Measurements from ENCODE around the gene FBN1.

Gene FBN1

GRCh38 chr15:48671103-48672022, 25.9 kb upstream of the FBN1 start:
- no peak overlapping the region for H2AFZ ChIP-seq (ENCODE audit: low read depth, low read length)
- H3K36me3 ChIP-seq (ENCODE audit: insufficient read depth, low read length), result no peaks in the 10 kb centered on the region
- no peaks in the 10 kb centered on the region for H3K9me3 ChIP-seq (ENCODE audit: low read length)
- H3K27me3 ChIP-seq (ENCODE audit: insufficient read depth, low read length), result no peaks in the 10 kb centered on the region
- no peaks in the 10 kb centered on the region for H3K4me1 ChIP-seq (ENCODE audit: insufficient read depth, low read length)
- H3K4me3 ChIP-seq (ENCODE audit: low read length), result no peak overlapping the region

- H3K27me3 ChIP-seq (ENCODE audit: insufficient read depth, low read length), result no peaks in the 10 kb centered on the region
- no peaks in the 10 kb centered on the region for H3K36me3 ChIP-seq (ENCODE audit: insufficient read depth, low read length)
- H2AFZ ChIP-seq (ENCODE audit: low read depth, low read length), result no peak overlapping the region
- no peak overlapping the region for H3K4me3 ChIP-seq (ENCODE audit: low read length)
- H3K4me1 ChIP-seq (ENCODE audit: insufficient read depth, low read length), result peaks cover 6% of the 10 kb centered on the region
- H3K9me3 ChIP-seq (ENCODE audit: low read length), result no peaks in the 10 kb centered on the region
Observed at GRCh38 chr15:48667701-48668100, 22.2 kb upstream of the FBN1 start.

DNA sequence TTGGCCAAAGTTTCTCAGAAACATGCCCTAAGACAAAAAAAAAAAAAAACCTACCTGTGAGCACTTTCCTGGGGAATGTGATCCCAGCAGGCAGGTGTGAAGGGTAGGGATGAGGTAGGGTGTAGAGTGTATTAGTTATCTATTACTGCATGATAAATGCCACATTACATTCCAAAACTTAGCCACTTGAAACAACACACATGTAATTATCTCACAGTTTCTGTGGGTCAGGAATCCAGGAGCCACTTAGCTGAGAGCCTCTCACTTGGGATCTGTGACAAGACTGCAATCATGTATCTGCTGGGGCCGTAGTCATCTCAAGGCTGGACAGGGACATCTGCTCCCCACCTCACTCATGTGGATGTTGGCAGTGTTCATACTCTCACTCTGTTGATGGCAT, 18.9 kb upstream of the FBN1 start:
- Histone ChIP-seq H3K27me3 (ENCODE audit: insufficient read depth, low read length) (no peaks in the 10 kb centered on the region), H2AFZ (ENCODE audit: low read depth, low read length) (peak overlapping the region; percentile 21), H3K36me3 (ENCODE audit: insufficient read depth, low read length) (no peaks in the 10 kb centered on the region), H3K4me1 (ENCODE audit: insufficient read depth, low read length) (peaks cover 6% of the 10 kb centered on the region), H3K4me3 (ENCODE audit: low read length) (no peak overlapping the region), H3K9me3 (ENCODE audit: low read length) (no peaks in the 10 kb centered on the region)

DNA sequence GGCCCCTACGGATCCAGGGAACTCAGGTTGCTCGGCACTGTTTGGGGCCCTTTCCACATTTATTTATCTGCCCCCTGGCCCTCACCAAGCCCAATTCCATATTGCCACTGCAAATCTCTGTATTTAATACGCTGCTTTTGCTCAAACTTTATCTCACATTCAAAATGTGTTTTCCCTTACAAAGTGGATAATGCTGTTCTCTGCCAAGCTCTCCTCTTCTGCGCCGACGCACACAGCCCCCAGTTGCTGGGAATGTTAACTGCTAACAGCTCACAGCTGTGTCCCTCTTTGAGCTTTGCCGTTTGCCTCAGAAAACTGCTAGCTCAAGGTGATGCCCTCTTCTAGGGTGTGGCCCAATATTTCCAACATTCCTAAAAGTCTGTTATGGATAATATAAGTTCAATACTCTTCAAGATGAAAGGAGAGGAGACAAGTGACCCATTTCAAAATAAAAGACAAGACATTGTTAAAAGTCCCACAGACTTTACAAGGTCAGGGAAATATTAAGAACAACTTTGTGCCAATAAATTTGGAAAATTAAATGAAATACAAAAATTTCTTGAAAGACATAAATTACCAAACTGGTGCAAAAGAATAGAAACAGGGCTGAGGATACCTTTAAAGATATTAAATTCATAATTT, 12.6 kb upstream of the FBN1 start:
- Histone ChIP-seq H3K27me3 (ENCODE audit: insufficient read depth, low read length) (no peaks in the 10 kb centered on the region), H3K9me3 (ENCODE audit: low read length) (peaks cover 2% of the 10 kb centered on the region), H3K4me3 (ENCODE audit: low read length) (no peak overlapping the region), H3K36me3 (ENCODE audit: insufficient read depth, low read length) (no peaks in the 10 kb centered on the region), H2AFZ (ENCODE audit: low read depth, low read length) (no peak overlapping the region), H3K4me1 (ENCODE audit: insufficient read depth, low read length) (peaks cover 3% of the 10 kb centered on the region)

- H3K4me1 ChIP-seq (ENCODE audit: insufficient read depth, low read length), result peaks cover 3% of the 10 kb centered on the region
- no peak overlapping the region for H2AFZ ChIP-seq (ENCODE audit: low read depth, low read length)
- no peak overlapping the region for H3K4me3 ChIP-seq (ENCODE audit: low read length)
- no peaks in the 10 kb centered on the region for H3K27me3 ChIP-seq (ENCODE audit: insufficient read depth, low read length)
- H3K36me3 ChIP-seq (ENCODE audit: insufficient read depth, low read length), result no peaks in the 10 kb centered on the region
- peaks cover 2% of the 10 kb centered on the region for H3K9me3 ChIP-seq (ENCODE audit: low read length)
Observed at GRCh38 chr15:48654801-48655200, 9.3 kb upstream of the FBN1 start.

DNA sequence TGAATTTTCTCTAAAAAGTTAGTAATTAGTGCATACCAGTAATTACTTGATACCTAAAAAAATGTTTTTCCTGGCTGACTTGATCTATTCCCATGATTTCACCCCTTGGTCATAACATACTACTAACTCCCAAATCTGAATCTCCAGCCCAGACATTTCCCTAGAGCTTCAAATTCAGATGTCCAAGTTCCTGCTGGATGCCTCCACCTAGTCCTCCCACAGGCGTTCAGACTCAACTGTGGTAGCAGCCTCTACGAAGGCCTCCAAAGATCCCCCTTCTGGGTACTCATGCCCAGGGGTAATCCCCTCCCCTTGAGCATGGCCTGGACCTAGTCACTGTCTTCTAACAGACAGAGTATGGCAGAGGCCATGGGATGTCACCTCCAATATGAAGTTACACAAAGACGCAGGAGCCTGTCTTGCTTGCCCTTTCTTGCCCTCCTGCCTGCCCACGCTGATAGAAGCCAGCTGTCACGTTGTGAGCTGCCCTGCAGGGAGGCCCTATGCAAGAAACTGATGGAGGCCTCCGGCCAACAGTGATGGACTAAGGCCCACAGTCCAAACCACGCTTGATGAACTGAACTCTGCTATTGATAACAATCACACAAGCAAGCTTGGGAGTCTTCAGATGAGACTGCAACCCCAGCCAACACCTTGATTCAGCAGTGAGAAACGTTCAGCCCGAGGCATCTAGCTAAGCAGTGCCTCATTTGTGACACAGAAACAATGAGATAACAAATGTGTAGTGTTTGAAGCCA, 8.6 kb upstream of the FBN1 start:
- no peak overlapping the region for H3K4me3 ChIP-seq (ENCODE audit: low read length)
- H2AFZ ChIP-seq (ENCODE audit: low read depth, low read length), result no peak overlapping the region
- no peaks in the 10 kb centered on the region for H3K36me3 ChIP-seq (ENCODE audit: insufficient read depth, low read length)
- peaks cover 2% of the 10 kb centered on the region for H3K9me3 ChIP-seq (ENCODE audit: low read length)
- peaks cover 3% of the 10 kb centered on the region for H3K4me1 ChIP-seq (ENCODE audit: insufficient read depth, low read length)
- H3K27me3 ChIP-seq (ENCODE audit: insufficient read depth, low read length), result no peaks in the 10 kb centered on the region

GRCh38 chr15:48653216-48653615, 7.7 kb upstream of the FBN1 start:
- no peak overlapping the region for H3K4me3 ChIP-seq (ENCODE audit: low read length)
- H3K27me3 ChIP-seq (ENCODE audit: insufficient read depth, low read length), result no peaks in the 10 kb centered on the region
- peaks cover 2% of the 10 kb centered on the region for H3K9me3 ChIP-seq (ENCODE audit: low read length)
- H3K36me3 ChIP-seq (ENCODE audit: insufficient read depth, low read length), result no peaks in the 10 kb centered on the region
- H2AFZ ChIP-seq (ENCODE audit: low read depth, low read length), result no peak overlapping the region
- peaks cover 3% of the 10 kb centered on the region for H3K4me1 ChIP-seq (ENCODE audit: insufficient read depth, low read length)

- Histone ChIP-seq H3K36me3 (ENCODE audit: insufficient read depth, low read length) (no peaks in the 10 kb centered on the region), H3K4me3 (ENCODE audit: low read length) (no peak overlapping the region), H2AFZ (ENCODE audit: low read depth, low read length) (no peak overlapping the region), H3K27me3 (ENCODE audit: insufficient read depth, low read length) (no peaks in the 10 kb centered on the region), H3K9me3 (ENCODE audit: low read length) (peaks cover 2% of the 10 kb centered on the region), H3K4me1 (ENCODE audit: insufficient read depth, low read length) (peaks cover 3% of the 10 kb centered on the region)
Observed at GRCh38 chr15:48652510-48653076, 7.1 kb upstream of the FBN1 start.

DNA sequence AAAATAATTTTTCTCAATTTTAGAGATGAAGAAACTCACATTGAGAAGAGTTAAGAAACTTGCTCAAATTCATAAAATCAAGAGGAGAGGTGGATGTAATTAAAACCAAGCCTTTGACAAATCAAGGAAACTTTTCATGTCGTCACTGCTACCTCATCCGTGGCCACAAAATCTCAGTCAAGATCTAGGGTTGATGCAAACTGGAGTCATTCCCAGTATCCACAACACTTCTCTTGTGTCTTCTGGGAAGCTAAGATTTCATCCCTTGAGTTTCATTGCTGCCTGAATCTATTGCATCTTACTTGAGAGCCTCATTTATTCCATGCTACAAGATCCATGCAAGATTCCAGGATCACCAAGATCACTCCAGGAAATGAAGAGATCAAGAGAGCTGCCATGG, 5.4 kb upstream of the FBN1 start:
- peaks cover 10% of the 10 kb centered on the region for H3K4me1 ChIP-seq (ENCODE audit: insufficient read depth, low read length)
- H3K4me3 ChIP-seq (ENCODE audit: low read length), result no peak overlapping the region
- H3K36me3 ChIP-seq (ENCODE audit: insufficient read depth, low read length), result no peaks in the 10 kb centered on the region
- H2AFZ ChIP-seq (ENCODE audit: low read depth, low read length), result no peak overlapping the region
- peaks cover 2% of the 10 kb centered on the region for H3K9me3 ChIP-seq (ENCODE audit: low read length)
- H3K27me3 ChIP-seq (ENCODE audit: insufficient read depth, low read length), result no peaks in the 10 kb centered on the region

GRCh38 chr15:48647962-48648361, 2.5 kb upstream of the FBN1 start:
- Histone ChIP-seq H3K36me3 (ENCODE audit: insufficient read depth, low read length) (no peaks in the 10 kb centered on the region), H3K9me3 (ENCODE audit: low read length) (no peaks in the 10 kb centered on the region), H2AFZ (ENCODE audit: low read depth, low read length) (no peak overlapping the region), H3K4me1 (ENCODE audit: insufficient read depth, low read length) (peaks cover 22% of the 10 kb centered on the region), H3K4me3 (ENCODE audit: low read length) (no peak overlapping the region), H3K27me3 (ENCODE audit: insufficient read depth, low read length) (no peaks in the 10 kb centered on the region)

DNA sequence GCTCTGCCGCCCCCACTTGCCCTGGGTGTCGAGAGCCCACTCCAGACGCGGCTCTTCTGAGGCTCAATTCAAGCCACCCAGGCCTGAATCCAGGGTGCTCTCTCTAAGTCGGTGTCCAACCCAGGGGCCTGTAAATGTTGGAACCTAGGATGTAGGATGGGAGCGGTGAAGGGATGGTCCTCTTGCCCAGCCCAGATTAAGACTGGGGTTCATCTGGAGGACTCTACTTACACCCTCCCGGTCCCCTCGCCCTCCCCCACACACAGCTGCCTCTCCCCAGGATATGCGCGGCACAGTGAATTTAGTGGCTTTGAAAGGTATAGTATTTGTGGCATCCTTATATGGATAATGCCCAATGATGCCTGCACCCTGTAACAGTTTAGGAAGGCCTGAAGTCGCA, 822 bp upstream of the FBN1 start:
- peak overlapping the region; percentile 99 for H2AFZ ChIP-seq (ENCODE audit: low read depth, low read length)
- H3K4me3 ChIP-seq (ENCODE audit: low read length), result peak overlapping the region; percentile 76
- H3K27me3 ChIP-seq (ENCODE audit: insufficient read depth, low read length), result no peaks in the 10 kb centered on the region
- peaks cover 24% of the 10 kb centered on the region for H3K4me1 ChIP-seq (ENCODE audit: insufficient read depth, low read length)
- H3K9me3 ChIP-seq (ENCODE audit: low read length), result no peaks in the 10 kb centered on the region
- no peaks in the 10 kb centered on the region for H3K36me3 ChIP-seq (ENCODE audit: insufficient read depth, low read length)

- H2AFZ ChIP-seq (ENCODE audit: low read depth, low read length), result peak overlapping the region; percentile 99
- H3K27me3 ChIP-seq (ENCODE audit: insufficient read depth, low read length), result no peaks in the 10 kb centered on the region
- peak overlapping the region; percentile 76 for H3K4me3 ChIP-seq (ENCODE audit: low read length)
- H3K36me3 ChIP-seq (ENCODE audit: insufficient read depth, low read length), result no peaks in the 10 kb centered on the region
- peaks cover 24% of the 10 kb centered on the region for H3K4me1 ChIP-seq (ENCODE audit: insufficient read depth, low read length)
- H3K9me3 ChIP-seq (ENCODE audit: low read length), result no peaks in the 10 kb centered on the region
Observed at GRCh38 chr15:48644827-48645557, 517 bp downstream of the FBN1 start.

All from neuron (in vitro differentiated cells).